HG02885 (cell line): Measurements from ENCODE around the gene EDARADD.
"Not testable (repeated sequence)": the region's sequence is repeated elsewhere in the genome, so short reads cannot be mapped to it uniquely, and the experiment has no call there.

Source experiments
- ATAC-seq: cut with Tn5 transposase; IDR thresholded peaks from one replicate; pipeline ENCODE4 v1.9.1; 2021; ENCODE audit warnings: mild to moderate bottlenecking; ENCODE audit not compliant: unreplicated experiment, poor library complexity

Gene EDARADD

DNA sequence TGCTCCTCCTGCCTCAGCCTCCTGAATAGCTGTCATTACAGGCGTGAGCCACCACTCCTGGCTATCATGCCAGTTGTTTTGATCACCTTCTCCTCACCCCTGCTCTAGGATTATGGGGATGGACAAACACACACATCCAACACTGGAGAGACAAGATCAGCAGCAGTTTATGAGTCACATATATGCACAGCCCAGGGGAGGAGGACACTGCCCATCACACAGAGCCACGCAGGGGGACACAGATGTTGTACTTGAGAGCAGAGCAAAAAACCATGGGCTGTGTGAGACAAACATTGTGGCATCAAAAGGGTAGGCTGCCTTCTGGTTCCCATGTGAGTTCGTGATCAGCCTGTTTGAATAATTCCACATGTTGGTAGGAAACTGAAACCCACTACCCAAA, 32.1 kb downstream of the EDARADD start:
- ATAC-seq: no peak

DNA sequence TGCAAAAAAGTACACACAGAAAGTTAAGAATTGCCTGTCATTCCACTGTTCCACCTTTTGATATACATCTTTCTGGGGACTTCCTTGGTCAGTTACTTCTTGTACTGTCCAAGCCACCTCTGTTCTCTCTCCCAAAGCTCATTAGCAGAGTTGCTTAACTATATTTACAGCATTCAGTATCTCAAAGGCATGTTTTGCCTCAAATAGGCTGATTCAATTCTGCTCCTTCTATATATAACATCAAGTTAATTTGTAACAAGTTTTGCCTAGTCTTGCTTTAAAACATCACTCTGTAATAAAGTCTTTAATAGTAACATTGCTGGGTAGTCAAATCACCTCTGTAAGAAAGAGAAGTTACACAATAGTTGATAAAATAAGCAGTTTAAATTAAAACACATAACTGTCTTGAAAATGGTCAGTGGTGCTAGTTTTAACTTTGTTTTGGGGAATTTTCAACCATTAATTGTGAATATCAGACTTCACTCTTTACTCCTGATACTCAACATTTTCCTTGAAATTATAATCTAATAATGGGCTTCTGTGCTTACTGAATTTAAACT, 35.7 kb downstream of the EDARADD start:
- no peak for ATAC-seq

DNA sequence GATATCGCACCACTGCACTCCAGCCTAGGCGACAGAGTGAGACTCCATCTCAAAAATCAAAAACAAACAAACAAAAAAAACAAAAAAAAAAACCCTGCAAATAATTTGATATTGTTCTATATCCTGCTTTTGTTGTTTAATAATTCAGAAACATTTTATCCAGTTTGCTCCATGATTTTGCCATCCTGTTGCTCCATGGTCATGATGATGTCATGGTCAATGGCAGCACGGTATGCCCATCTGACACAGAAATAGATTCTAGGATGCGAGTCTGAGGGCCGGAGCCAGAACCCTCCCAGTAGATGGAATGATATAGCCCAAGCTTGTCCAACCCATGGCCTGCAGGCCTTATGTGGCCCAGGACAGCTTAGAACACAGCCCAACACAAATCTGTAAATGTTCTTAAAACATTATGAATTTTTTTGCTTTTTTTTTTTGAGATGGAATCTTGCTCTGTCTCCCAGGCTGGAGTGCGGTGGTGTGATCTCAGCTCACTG, 39.8 kb downstream of the EDARADD start:
- ATAC-seq: no peak

DNA sequence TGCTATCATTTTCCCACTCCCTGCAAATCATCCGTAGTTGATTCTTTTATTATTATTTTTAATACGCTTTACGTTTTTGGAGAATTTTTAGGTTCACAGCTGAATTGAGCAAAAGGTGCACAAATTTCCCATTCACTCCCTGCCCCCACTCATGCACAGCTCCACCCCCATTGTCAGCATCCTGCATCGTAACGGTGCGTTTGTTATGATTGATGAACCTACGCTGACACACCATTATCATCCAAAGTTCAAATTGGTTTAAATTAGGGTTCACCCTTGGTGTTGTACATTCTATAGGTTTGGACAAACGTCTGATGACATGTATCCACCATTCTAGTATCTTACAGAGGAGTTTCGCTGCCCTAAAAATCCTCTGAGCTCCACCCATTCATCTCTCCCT, 44.5 kb downstream of the EDARADD start:
- ATAC-seq: no peak

DNA sequence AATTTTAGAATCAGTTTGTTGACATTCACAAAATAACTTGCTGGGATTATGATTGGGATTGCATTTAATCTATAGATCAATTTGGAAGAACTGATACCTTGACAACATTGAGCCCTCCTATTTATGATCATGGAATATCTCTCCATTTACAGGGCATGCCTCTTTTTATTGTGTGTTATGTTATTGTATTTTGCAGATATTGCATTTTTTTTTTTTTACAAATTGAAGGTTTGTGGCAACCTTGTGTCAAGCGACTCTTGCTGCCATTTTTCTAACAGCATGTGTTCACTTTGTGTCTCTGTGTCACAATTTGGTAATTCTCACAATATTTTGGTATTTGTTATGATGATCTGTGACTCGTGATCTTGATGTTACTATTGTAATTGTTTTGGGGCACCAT, 46.3 kb downstream of the EDARADD start:
- no peak for ATAC-seq

DNA sequence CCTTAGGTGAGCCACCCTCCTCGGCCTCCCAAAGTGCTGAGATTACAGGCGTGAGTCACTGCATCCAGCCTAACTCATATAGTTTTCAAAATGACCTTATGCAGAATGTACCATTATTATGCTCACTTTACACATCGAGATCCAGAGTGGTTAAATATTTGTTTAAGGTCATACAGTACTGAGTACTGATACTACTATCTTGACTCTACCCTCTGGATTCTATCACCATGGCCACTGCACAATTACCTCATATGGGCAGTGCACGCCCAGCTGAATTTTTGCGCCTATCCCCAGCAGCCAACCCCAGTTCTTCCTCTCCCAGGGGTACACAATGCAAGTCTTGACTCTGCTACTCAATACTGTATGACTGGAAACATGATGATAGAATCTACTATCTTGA, 56.7 kb downstream of the EDARADD start:
- ATAC-seq: no peak

DNA sequence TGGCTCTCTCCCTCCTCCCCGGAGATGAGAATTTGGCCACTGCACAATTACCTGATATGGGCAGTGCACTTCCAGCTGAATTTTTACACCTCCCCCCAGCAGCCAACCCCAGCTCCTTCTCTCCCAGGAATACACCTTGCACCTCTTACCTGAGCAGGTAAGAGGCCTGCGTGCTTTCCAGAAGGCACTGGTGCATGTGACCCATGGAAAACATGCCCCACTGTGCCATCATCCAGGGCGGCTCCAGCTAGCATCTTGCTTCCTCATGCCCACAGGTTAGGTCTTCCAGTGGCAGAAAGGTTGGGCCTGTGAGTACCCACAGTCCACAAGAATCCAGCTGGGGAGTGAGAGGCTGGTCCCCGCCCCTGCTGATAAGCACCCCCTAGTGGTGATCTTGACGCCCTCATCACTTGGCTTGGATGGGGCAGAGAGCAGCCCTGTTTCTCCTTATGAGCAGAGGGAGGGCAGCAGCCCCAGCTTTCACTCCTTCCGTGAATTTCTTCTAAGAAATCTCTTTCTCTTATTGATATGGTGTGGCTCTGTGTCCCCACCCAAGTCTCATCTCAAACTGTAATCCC, 57.8 kb downstream of the EDARADD start:
- ATAC-seq: no peak

DNA sequence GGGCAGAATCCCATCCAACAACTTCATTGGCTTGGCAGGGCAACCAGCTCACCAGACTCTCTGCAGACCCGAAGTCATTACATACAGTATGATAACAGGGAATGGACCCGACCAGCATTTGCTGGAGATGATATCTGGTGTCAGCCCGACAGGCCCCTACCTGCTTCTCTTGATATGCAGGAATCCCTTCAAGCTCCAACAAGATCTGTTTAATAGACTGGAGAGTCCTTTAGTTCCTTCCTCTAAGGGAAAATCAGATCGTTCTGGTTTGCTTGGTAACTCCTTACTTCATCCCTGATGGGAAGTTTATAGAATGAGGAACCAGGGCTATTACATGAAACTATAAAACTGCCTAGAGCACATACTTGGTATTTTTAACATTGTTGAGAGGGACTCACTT, 61.2 kb downstream of the EDARADD start:
- ATAC-seq: no peak

DNA sequence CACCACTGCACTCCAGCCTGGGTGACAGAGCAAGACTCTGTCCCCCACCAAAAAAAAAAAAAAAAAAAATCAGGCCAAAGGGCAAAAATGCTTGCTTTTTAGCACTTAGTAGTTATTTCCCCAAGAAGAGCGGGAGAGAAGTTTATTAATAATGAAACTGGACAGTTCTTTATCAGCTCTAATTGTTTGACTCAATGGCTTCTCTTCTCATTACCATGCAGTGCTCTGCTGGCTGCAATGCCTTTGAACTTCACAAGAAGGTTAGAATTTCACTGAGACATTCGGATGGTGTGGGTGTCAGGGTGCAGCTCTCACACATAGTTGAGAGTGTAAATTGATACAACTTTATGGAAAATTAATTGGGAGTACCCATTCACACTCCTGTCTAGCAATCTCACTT, 63.7 kb downstream of the EDARADD start:
- peak; percentile 74 for ATAC-seq

DNA sequence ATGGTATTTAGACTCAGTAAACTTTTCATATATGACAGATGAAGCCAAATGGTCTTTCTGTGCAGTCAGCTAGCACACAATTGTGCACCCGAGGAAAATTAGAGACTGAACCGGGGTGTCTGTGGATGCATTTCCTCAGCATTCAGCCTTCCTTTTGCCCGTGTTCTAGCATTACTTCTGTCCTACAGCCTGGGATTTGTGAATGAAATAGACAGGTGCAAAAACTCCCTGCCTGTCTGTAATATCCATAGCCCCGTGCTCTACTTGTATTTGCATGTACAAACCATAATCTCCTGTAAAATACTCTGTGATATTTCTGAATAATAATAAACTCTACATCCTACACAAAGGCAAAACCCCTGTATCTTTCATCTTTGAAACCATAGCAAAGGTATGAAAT, 64.9 kb downstream of the EDARADD start:
- ATAC-seq: no peak

DNA sequence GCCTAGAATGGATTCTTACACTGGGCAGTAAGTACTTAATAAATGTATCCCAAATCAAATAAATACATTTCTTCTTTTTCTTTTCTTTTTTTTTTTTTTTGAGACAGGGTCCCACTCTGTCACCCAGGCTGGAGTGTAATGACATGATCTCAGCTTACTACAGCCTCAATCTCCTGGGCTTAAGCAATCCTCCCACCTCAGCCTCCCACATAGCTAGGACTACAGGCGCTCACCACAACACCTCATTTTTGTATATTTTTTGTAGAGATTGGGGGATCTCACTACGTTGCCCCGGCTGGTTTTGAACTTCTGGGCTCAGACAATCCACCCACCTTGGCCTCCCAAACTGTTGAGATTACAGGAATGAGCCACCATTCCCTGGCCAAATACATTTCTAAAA, 66.0 kb downstream of the EDARADD start:
- ATAC-seq: no peak

DNA sequence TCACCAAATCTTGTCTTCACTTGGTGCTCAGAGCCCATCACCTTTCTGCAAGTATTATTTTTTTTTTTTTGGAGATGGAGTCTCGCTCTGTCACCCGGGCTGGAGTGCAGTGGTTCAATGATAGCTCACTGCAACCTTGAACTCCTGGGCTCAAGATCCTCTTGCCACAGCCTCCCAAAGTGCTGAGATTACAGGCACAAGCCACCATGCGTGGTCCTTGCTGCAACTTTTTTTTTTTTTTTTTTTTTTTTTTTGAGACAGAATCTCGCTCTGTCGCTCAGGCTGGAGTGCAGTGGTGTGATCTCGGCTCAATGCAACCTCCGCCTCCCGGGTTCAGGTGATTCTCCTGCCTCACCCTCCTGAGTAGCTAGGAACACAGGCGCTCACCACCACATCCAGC, 70.1 kb downstream of the EDARADD start:
- ATAC-seq: not testable (repeated sequence)

DNA sequence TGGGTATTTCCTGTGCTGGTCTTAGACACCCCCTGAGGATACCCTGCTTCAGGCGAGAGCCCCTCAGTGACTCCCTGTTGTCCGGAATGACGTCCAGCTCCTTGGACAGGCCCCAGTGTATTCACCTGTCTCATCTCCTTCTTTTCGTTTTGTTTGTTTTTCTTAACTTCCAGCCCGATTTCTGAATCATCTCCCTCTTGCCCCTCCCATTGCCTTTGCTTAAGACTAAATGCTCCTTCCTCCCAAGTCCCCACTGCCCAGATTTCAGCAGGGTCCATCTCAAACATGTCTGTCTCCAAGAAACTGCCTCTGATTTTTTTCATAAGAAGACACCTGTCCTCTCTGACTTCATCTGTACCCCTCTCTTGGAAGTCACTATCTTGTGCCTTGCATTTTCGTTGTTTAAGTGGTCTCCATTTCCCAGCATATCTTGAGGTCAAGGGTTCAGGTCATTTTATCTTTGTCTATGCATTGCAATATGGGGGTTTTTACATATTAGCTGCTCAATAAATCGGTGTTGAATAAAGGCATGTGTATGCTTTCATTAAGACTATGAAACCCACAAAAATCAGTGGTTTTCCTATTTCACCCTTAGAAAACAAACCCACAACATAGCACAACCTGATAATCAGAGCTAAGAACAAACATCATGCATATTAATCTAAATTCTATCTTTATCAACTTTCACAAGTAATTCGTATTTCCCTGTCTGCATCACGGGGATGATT, 71.3 kb downstream of the EDARADD start:
- peak; percentile 21 for ATAC-seq

DNA sequence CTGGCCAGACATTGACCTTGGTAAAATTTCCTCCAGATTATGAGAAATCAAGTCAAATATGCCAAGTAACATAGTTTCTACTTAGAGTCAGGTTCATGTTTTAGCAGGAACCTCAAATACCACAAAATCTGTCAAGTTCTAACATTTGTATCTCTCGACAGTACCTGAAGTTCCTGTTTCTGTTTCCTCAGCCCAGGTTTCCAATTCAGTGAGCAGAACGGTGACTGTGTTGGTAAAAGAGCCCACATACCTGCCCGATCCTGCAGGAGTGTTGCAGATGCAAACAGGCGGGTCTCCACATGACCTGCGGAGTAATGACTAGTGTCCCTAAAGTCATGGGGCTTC, 71.8 kb downstream of the EDARADD start:
- peak; percentile 91 for ATAC-seq

DNA sequence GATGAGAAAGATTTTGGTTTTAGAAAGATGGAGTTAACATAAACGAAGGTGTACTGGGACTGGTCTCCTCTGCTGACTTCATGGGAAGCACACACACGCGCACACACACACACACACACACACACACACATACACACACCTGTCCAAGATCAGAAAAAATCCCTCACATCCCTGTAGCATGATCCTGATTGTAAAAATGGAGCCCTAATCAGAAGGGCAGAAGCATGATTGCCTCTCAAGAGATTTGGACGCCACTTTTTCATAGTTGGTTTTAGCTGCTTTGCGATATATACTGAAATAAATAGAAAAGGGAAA, 73.2 kb downstream of the EDARADD start:
- ATAC-seq: no peak

DNA sequence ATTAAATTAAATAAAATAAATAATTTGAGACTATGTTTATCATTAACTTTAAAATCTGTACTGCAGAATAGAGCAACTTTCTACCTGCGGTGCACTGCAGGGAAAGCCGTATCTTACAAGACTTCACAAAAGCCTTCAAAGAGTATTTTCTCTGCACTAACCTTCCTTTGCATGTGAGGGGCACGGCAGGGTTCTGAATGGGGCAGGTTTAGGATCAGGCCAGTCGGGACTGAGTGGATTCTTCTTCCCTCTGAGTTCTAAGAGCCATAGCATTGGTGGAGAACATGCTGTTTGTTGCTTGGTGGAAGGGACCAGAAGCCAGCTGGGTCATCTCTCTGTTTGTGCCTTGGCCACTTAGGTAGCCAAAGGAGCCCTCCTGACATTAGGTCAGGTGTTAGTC, 74.5 kb downstream of the EDARADD start:
- ATAC-seq: no peak

DNA sequence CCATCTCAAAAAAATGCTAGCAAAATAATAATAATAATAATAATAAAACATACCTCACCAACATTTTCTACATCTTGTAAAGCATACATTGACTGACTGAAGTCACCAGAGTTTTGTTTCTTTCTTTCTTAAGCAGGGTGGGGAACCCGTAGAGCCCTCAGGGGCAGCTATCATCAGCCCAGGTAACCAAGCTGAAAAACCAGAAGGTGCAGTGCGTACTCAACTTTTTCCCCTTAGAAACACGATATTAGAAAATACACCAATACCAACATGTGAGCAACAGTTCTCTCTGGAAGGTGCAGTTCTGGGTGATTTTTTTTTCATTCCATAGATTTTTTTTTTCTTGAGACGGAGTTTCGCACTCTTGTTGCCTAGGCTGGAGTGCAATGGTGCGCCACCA, 75.4 kb downstream of the EDARADD start:
- ATAC-seq: no peak

DNA sequence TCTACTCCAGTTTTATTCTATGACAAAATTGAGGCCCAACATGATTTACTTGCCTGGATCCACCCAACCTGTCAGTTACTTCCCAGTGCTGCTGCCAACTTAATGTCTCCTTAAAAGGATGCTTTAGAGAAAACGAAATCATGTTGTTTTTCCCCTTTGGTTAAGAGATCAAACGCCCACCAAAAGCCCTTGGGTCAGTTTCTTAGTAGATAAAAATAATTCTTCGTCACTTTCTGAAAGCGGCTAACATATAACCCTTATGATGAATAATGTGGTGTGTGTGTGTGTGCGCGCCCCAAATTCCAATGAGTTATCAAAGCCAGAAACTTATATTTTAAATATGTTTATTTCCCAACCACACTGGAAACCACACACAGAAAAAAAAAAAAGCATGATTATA, 77.0 kb downstream of the EDARADD start:
- ATAC-seq: no peak

DNA sequence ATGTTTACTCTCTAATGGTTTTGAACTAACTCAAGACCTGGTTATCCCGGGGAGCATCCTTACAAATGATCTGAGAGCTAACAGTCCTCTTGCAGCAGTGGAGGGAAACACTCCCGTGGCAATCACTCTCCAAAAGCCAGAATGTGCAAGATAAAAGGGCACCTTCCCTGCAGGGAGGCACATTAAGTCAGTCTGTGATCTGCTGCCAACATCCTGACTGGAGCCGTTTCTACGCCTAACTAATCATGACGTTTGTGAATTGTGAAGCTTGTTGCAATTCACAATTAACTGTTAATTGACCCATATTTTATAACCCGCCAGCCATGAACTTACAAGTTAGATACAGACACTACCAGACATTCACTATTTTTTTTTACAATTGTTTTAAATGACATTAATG, 77.6 kb downstream of the EDARADD start:
- ATAC-seq: no peak

DNA sequence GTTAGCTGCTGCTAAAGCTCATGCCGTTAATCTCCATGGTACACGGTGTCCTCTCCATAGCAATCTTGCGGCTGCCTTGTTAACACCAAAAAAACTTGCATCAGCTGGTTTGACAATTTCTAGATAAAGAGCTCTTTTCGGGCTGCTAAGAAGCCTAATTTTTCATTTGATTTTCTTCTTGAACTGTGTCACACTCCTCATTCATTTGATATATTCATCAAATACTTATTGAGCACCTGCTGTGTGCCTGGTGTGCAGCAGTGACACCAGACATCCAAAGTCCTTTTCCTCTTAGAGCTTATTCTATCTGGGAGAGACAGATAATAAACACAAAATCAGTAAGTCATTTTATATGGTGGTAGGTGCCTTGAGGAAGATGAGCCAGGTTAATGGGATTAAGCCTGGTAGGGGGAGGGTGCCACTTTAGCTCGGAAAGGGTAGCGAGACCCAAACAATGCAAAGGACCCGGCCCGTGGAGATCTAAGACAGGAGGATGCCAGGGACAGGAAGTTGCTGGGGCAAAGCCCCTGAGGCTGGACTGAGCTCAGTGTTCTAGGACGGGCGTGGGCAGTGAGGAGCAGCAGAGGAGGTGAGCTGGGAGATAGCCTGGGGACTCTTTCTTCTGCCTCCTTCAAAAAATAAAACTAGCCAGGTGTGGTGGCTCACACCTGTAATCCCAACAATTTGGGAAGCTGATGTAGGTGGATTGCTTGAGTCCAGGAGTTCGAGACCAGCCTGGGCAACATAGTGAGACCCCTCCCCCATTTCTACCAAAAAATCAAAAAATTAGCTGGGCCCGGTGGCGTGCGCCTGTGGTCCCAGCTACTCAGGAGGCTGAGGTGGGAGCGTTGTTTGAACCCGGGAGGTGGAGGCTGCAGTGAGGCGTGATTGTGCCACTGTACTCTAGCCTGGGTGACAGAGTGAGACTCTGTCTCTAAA, 79.0 kb downstream of the EDARADD start:
- no peak for ATAC-seq

DNA sequence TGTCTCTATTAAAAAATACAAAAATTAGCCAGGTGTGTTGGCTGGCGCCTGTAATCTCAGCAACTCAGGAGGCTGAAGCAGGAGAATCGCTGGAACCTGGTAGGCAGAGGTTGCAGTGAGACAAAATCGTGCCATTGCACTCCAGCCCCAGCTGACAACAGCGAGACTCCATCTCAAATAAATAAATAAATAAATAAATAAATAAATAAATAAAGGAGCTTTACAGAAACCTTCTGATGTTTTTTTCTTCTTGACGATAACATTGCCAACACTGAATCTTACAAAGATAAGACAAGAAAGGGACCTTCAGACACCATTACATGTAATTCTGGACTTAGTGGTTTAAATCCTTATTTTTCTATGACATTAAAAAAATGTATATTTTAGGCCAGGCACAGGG, 81.9 kb downstream of the EDARADD start:
- no peak for ATAC-seq
